Posterior vena cava (tissue), 2 donors: ENCODE results near the gene MACROD1. TPM values are rescaled to one million over a fixed set of nuclear protein-coding genes. Genes with fewer than 3 reads are reported as not detected.
"Not testable (repeated sequence)": the region's sequence is repeated elsewhere in the genome, so short reads cannot be mapped to it uniquely, and the experiment has no call there.

Experiments
- DNase-seq: peaks from one replicate; pipeline ENCODE4 v3.0.0-alpha.2; 2020; ENCODE audit warnings: low spot score
- intact Hi-C, 2 donors: fragments of 100-400 bp; cut with DNase I; formaldehyde crosslinking; loops; one replicate each; pipeline versions ENCODE4 v1.14.1 to v1.14.2; 2022 to 2023
- total RNA-seq, 2 donors: library from RNA; stranded (reverse); fragmentation: NEBNext Ultra II Directional; extraction: Animal tissue kit (Norgen Biotek cat#: 25700); gene quantifications; one replicate each; pipeline ENCODE4 v1.2.1, GENCODE V29; 2021
- donor health status: DM: yes; HTN: yes; CAD: no.
- donor health status: DM: yes; HTN: yes; CAD: no.

MACROD1 gene
- total RNA-seq, 2 donors from 2014 or later, result 15.9 to 16.8 TPM

DNA sequence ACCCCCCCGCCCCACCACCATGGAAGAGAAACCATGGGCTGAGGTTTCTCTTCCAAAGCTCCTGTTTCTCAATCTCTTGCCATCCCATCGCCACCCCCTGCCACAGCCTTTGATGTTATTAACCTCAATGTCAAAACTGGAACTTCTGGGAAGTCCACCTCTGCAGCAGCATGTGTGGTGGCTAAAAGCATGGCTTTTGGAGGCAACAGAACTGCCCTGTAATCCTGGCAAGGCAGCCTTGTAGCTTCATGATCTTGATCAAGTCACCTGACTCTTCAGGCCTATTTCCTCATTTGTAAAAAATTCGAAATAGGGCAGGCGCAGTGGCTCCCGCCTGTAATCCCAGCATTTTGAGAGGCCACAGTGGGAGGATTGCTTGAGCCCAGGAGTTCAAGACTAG is 195.0 kb downstream of the MACROD1 start:
- intact Hi-C loops, result loop anchor here in 1 of 2 donors (5.0 kb wide), 1 partner anchor 1051 kb away; no protein-coding TSS in a partner anchor
- no peak for DNase-seq

GRCh38 chr11:63969461-63969860 is 196.5 kb downstream of the MACROD1 start:
- intact Hi-C loops, result no loop called here
- DNase-seq, result no peak

GRCh38 chr11:63966444-63966843 is 199.5 kb downstream of the MACROD1 start:
- DNase-seq, result no peak
- intact Hi-C loops, result no loop called here

- DNase-seq, intact Hi-C loops: not testable (repeated sequence)
These were observed 202.0 kb downstream of the MACROD1 start for GRCh38 chr11:63963895-63964294.

DNA sequence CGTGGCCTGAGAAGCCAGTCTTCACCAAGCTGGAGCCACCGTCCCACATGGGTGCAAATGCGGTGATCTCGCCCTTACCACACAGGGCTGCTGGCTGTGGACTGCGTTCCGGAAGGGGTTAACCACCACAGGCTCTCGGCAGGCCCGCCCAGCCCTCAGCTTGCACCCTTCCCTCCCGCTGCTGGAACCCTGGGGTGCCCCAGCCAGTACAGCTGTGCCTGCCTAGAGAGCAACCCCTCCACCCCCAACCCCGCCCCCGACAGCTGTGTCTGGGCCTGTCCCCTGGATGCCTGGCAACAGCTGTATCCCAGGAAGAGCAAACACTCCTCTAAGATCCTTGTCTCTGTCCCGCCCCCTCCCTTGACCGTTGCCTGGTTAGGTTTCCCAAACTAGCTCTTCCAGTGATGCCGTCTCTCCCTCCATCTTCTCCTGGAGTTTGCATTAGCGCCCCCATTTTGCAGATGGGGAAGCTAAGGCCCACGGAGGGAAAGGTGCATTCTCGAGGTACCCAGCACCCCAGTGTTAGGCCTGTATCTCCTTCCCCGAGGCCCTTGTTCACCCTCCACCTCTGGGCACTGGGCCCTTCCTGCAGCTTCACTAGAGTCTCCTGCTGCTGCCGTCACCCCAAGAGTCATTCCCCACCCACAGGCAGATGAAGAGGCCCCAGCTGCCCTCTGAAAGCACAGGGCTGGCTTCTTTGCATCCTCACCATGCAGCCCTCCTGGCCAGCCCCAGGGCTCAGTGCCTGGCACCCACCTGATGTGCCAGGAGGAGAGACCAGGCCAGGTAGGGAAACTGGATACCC is 204.1 kb downstream of the MACROD1 start:
- no peak for DNase-seq
- intact Hi-C loops, result no loop called here

DNA sequence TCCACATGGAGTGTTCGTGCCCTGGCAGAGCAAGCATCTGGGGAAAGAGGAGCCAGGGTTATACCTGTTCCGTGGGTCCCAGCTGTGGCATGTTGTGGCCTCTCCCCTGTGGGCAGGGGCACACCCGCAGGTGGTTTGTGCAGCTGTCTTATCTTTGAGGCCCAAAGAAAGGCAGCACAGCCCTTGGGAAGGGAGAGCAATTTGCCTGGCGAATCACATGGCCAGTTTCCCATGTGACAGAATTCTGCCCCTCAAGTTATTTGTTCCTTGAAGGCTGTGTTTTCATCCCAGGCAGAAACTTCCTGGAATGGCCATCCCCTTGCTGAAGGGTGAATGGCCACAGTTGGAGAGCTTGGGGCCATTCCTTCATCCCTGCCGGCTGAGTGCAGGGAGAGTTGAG is 207.9 kb downstream of the MACROD1 start:
- DNase-seq, result no peak
- intact Hi-C loops, result no loop called here

- intact Hi-C loops, result no loop called here
- no peak for DNase-seq
These were observed 213.3 kb downstream of the MACROD1 start for GRCh38 chr11:63952570-63952969.

- DNase-seq, result no peak
- intact Hi-C loops, result no loop called here
These were observed 214.0 kb downstream of the MACROD1 start for GRCh38 chr11:63951779-63952536.

Other genes starting within 250 kb of the MACROD1 start
- gene RCOR2, start 248.9 kb downstream of the MACROD1 start, total RNA-seq, result 1 to 10 TPM in 1 of 2 donors, under 1 TPM in 1; 0.95 to 2.7 TPM
- gene NAA40, start 227.1 kb downstream of the MACROD1 start, total RNA-seq, result 10 to 100 TPM; 10.3 to 11.3 TPM
- 100 to 1,000 TPM; 161 to 203 TPM for gene COX8A, start 191.5 kb downstream of the MACROD1 start, total RNA-seq
- 10 to 100 TPM; 37.7 to 41.3 TPM for gene OTUB1, start 179.7 kb downstream of the MACROD1 start, total RNA-seq
- gene FLRT1, start 130.2 kb downstream of the MACROD1 start, total RNA-seq, result under 1 TPM; 0.14 to 0.29 TPM
- 10 to 100 TPM; 74.3 to 87.3 TPM for gene STIP1, start 20.1 kb upstream of the MACROD1 start, total RNA-seq
- gene FERMT3, start 40.6 kb upstream of the MACROD1 start, total RNA-seq, result 10 to 100 TPM; 30.3 to 44.0 TPM
- 10 to 100 TPM; 19.9 to 21.9 TPM for gene TRPT1, start 60.1 kb upstream of the MACROD1 start, total RNA-seq
- 10 to 100 TPM; 35.8 to 41.1 TPM for gene NUDT22, start 60.2 kb upstream of the MACROD1 start, total RNA-seq
- 10 to 100 TPM; 16.1 to 21.3 TPM for gene DNAJC4, start 64.4 kb upstream of the MACROD1 start, total RNA-seq
- 100 to 1,000 TPM; 163 to 190 TPM for gene VEGFB, start 68.5 kb upstream of the MACROD1 start, total RNA-seq
- gene FKBP2, start 75.0 kb upstream of the MACROD1 start, total RNA-seq, result 10 to 100 TPM; 50.6 to 56.7 TPM
- 100 to 1,000 TPM; 102 to 190 TPM for gene PPP1R14B, start 80.8 kb upstream of the MACROD1 start, total RNA-seq
- 10 to 100 TPM; 26.1 to 28.3 TPM for gene PLCB3, start 85.4 kb upstream of the MACROD1 start, total RNA-seq
- gene BAD, start 118.6 kb upstream of the MACROD1 start, total RNA-seq, result 10 to 100 TPM; 49.6 to 57.3 TPM
- 10 to 100 TPM; 23.2 to 27.5 TPM for gene GPR137, start 119.7 kb upstream of the MACROD1 start, total RNA-seq
- not detected for gene KCNK4, start 125.2 kb upstream of the MACROD1 start, total RNA-seq
- 1 to 10 TPM in 1 of 2 donors, not detected in 1; 1.4 TPM for gene CATSPERZ, start 134.2 kb upstream of the MACROD1 start, total RNA-seq
- gene ESRRA, start 139.4 kb upstream of the MACROD1 start, total RNA-seq, result 10 to 100 TPM; 33.5 to 41.2 TPM
- gene TRMT112, start 151.4 kb upstream of the MACROD1 start, total RNA-seq, result 100 to 1,000 TPM; 107 to 119 TPM
- 10 to 100 TPM; 82.7 to 98.6 TPM for gene PRDX5, start 152.0 kb upstream of the MACROD1 start, total RNA-seq
- 1 to 10 TPM; 7.0 to 9.5 TPM for gene CCDC88B, start 174.1 kb upstream of the MACROD1 start, total RNA-seq
- gene RPS6KA4, start 193.0 kb upstream of the MACROD1 start, total RNA-seq, result 10 to 100 TPM; 29.2 to 33.5 TPM